HT-29 (cell line): ENCODE results near the gene OR8J3. TPM values are rescaled to one million over a fixed set of nuclear protein-coding genes. Genes with fewer than 3 reads are reported as not detected.
"Not testable (repeated sequence)": the region's sequence is repeated elsewhere in the genome, so short reads cannot be mapped to it uniquely, and the experiment has no call there.

ENCODE experiments used
- DNase-seq: peaks from one replicate; pipeline ENCODE4 v3.0.0-alpha.2; 2015; ENCODE audit warnings: low spot score
- small RNA-seq: library from RNA; depleted of rRNA; stranded (forward); fragments of <200 nt; gene quantifications from one replicate; pipeline ENCODE3, GENCODE V24; 2014
- total RNA-seq: library from RNA; depleted of rRNA; stranded (reverse); fragments of >200 nt; shearing (Covaris generic); gene quantifications from 2 replicates; pipeline ENCODE4 v1.2.3, GENCODE V29; 2014; rRNA removed

The OR8J3 gene, protein sequence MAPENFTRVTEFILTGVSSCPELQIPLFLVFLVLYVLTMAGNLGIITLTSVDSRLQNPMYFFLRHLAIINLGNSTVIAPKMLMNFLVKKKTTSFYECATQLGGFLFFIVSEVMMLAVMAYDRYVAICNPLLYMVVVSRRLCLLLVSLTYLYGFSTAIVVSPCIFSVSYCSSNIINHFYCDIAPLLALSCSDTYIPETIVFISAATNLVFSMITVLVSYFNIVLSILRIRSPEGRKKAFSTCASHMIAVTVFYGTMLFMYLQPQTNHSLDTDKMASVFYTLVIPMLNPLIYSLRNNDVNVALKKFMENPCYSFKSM
- total RNA-seq = not detected in 2 replicates

GRCh38 chr11:56140151-56140661, at the start of gene OR8J3:
OR8J3 (minus strand) TSS chr11:56140201; CDS start chr11:56137718, 2,483 bp downstream.
- DNase-seq = no peak

DNA sequence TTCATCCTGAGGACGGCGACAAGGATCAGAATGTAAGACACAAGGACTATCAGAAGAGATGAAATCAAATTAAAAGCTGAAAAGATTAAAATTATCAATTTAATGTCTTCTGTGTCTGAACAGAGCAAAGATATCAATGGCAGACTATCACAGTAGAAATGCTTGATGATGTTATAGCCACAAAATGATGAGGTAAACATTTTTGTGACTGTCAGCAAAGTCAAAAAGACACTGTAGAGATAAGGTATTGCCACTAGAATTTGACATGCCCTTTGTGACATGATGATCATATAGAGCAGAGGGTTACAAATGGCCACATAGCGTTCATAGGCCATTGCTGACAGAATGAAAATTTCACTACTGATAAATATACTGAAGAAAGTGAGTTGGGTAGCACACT, 48.6 kb upstream of the OR8J3 start:
- no peak for DNase-seq

DNA sequence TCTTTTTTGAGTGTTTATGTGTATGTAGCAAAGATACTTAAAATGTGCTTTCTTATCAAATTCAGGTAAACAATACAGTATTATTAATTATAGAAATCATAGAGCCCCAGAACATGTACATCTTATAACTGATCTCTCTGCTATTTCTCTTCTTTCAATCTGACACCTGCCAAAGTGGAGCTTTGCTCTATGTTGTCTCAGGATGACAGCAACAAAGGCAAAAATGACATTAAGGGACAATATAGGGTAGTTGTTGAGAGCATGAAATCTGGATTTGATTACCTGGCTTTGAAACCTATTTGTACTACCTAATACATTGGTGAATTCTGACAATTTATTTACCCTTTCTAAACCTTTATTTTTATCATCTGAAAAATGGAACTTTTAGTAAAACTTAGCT, 43.5 kb upstream of the OR8J3 start:
- DNase-seq = no peak

- DNase-seq = no peak
Observed at GRCh38 chr11:56176318-56176717, 36.3 kb upstream of the OR8J3 start, which contains the start of gene OR5J2. OR5J2 (plus strand) TSS chr11:56176618; CDS start chr11:56176618, 0 bp downstream.

DNA sequence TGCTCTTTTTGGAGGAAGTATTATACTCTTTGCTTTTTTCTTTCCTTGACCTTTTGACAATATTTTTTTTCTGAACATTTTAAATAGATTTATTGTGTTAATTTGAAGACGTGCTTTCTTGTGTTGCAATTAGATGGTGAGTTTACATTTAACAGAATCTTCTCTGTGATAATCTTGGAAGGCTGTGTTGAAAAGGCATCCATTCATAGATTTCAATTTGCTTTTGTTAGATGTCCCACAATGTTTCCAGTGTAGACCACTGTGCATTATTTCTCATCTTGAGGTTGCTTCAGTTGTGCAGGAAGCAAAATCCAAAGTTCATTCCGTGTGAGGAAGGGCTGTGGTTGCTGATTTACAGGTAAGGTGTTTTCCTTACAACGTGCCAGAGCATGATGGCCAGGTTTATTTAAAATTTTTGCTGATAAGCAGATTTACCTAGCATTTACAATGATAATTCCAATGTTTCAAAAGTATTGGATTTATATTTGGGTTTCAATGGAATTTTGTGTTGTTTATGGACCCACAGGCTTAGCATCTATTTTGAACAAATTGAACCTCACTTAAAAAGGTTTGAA, 32.3 kb upstream of the OR8J3 start:
- no peak for DNase-seq

DNA sequence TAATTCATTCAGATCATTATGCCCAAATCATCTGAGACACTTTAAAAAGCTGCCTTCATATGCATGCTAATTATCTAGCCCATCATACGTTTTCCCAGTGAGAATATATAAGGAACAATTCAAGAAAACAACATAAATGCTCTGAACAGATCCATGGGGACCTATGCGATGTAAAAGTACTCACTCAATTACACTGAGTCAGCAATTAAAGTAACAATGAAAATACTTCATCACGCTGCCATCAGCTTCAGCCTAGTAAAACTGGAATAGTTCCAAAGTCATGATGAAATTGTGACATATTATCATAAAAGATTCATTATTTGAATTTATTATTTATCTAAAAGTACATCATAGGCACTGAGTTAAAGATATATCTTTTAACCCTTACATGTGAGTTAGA, 23.8 kb upstream of the OR8J3 start:
- DNase-seq = no peak

DNA sequence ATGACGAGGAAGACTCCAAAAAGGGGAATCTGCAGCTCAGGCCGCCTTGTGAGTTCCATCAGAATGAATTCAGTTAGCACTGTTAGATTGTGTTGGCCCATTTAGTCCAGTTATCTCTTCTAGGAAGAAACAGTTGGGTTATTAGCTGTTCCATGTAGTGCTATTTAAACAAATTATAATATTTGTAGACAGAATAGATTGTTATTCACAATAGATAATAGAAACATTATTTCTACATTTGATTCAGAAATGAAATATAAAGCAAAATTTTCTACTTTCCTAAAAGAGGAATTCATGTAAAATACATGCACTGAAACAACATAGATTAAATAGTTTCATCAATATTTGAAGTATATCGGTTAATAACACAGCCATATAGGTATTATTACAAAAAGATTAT, 20.2 kb upstream of the OR8J3 start, which contains the start of gene OR8K5:
TSS of gene OR8K5 (minus strand) at position 101 of the 400 bp plus-strand sequence. CDS start at position 101, 0 bp downstream.
- no peak for DNase-seq

DNA sequence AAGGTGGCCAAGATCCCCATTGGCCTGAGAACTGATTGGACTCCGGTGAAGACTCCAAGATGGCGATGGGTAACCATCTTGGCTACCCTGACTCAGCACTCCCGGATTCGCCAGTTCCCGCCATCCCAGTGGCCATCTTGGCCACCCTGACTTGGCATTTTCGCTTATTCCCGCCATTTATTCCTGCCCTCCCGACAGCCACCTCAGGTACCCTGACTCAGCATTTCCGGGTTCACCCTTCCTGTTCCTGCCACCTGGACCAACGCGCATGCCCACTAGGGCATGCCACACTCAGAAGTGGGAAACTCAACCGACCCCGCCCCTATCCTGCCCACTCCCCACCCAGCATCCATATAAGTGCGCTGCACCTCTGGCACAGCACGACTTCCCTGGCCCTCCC, 12.3 kb upstream of the OR8J3 start:
- no peak for DNase-seq

GRCh38 chr11:56151376-56151775, 11.4 kb upstream of the OR8J3 start:
- no peak for DNase-seq

- not testable (repeated sequence) for DNase-seq
Observed at GRCh38 chr11:56143681-56144080, 3.7 kb upstream of the OR8J3 start.

DNA sequence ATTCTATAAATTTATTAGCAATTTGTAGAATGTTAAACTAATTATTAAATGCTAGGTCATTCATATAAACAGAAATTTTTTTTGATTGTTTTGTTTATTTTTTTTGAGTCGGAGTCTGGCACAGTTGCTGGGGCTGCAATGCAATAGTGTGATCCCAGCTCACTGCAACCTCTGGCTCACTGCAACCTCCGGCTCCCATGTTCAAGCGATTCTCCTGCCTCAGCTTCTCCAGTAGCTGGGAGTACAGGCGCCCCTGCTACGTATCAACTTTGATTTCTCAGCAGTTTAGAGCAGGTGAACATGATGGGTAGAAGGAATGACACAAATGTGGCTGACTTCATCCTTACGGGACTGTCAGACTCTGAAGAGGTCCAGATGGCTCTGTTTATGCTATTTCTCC, 17.9 kb downstream of the OR8J3 start, which contains the start of gene OR8H3:
TSS of gene OR8H3 (plus strand) at position 301 of the 400 bp plus-strand sequence. CDS start at position 301, 0 bp downstream.
- no peak for DNase-seq

GRCh38 chr11:56103210-56103737, 36.7 kb downstream of the OR8J3 start, which contains the start of gene OR8H2:
OR8H2 (plus strand) TSS chr11:56103687; CDS start chr11:56105043, 1,356 bp downstream.
- DNase-seq = no peak

DNA sequence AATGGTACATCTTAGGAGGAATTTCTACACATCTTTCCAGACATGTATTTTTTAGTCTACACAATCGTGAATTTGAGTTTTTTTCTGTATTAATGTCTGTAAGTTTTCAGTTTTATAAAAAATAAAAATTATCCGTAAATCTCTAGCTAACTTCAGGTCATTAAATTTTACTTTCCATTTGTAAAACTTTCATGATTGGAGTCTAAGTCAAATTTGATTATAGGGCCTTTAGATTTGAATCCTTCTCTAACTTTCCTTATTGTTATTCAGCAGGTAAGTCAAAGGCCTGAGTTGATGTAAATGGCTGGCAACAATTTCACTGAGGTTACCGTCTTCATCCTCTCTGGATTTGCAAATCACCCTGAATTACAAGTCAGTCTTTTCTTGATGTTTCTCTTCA, 47.0 kb downstream of the OR8J3 start, which contains the start of gene OR8I2:
TSS of gene OR8I2 (plus strand) at position 301 of the 400 bp plus-strand sequence. CDS start at position 301, 0 bp downstream.
- DNase-seq = no peak

GRCh38 chr11:56089697-56090096, 50.3 kb downstream of the OR8J3 start:
- DNase-seq = peak; percentile 7

Small RNA genes within 50 kb of the gene (small RNA-seq; reads per million reads assigned to genes)
- not detected for gene OR8I4P

Other genes with a start within 250 kb of the OR8J3 start
- gene OR5W2, start 225.6 kb downstream of the OR8J3 start, total RNA-seq = not detected in 2 replicates
- not detected in 2 replicates for gene OR5I1, start 203.8 kb downstream of the OR8J3 start, total RNA-seq
- not detected in 2 replicates for gene OR10AG1, start 170.3 kb downstream of the OR8J3 start, total RNA-seq
- not detected in 2 replicates for gene OR5F1, start 145.6 kb downstream of the OR8J3 start, total RNA-seq
- not detected in 2 replicates for gene OR5AS1, start 112.5 kb downstream of the OR8J3 start, total RNA-seq
- not detected in 2 replicates for gene OR8I2, start 46.9 kb downstream of the OR8J3 start, total RNA-seq
- not detected in 2 replicates for gene OR8H2, start 36.5 kb downstream of the OR8J3 start, total RNA-seq
- not detected in 2 replicates for gene OR8H3, start 17.8 kb downstream of the OR8J3 start, total RNA-seq
- gene OR8K5, start 20.1 kb upstream of the OR8J3 start, total RNA-seq = not detected in 2 replicates
- not detected in 2 replicates for gene OR5J2, start 36.4 kb upstream of the OR8J3 start, total RNA-seq
- gene OR5T2, start 94.1 kb upstream of the OR8J3 start, total RNA-seq = not detected in 2 replicates
- gene OR5T3, start 112.1 kb upstream of the OR8J3 start, total RNA-seq = not detected in 2 replicates
- not detected in 2 replicates for gene OR5T1, start 134.0 kb upstream of the OR8J3 start, total RNA-seq
- not detected in 2 replicates for gene OR8H1, start 152.1 kb upstream of the OR8J3 start, total RNA-seq
- not detected in 2 replicates for gene OR8K3, start 174.9 kb upstream of the OR8J3 start, total RNA-seq
- not detected in 2 replicates for gene OR8K1, start 205.8 kb upstream of the OR8J3 start, total RNA-seq
- gene OR8J1, start 214.1 kb upstream of the OR8J3 start, total RNA-seq = not detected in 2 replicates
- gene OR8U1, start 235.4 kb upstream of the OR8J3 start, total RNA-seq = not detected in 2 replicates